Testis (tissue), 3 donors: ENCODE results near the gene DDX43. TPM values are rescaled to one million over a fixed set of nuclear protein-coding genes. Genes with fewer than 3 reads are reported as not detected.
A peak's percentile ranks its signal among the peaks of the same experiment; 100 is the strongest.

Experiments
- DNase-seq: peaks from one replicate; pipeline ENCODE4 v3.0.0-alpha.2; 2019
- H3K27ac ChIP-seq, 2 donors: fragments of 200-600 bp; sonication (generic); one replicate each; pipeline ENCODE4 v1.5.1; 2019
- H3K27me3 ChIP-seq: fragments of 200-600 bp; sonication (generic); one replicate; pipeline ENCODE4 v1.5.1; 2019
- H3K36me3 ChIP-seq: fragments of 200-600 bp; sonication (generic); one replicate; pipeline ENCODE4 v1.5.1; 2017; ENCODE audit warnings: low read depth; ENCODE audit errors: missing control alignments
- H3K4me1 ChIP-seq: fragments of 200-600 bp; sonication (generic); one replicate; pipeline ENCODE4 v1.5.1; 2019
- H3K4me3 ChIP-seq, 2 donors: fragments of 200-600 bp; sonication (generic); one replicate each; pipeline ENCODE4 v1.5.1; 2017 to 2019
- H3K9me3 ChIP-seq: fragments of 200-600 bp; sonication (generic); one replicate; pipeline ENCODE4 v1.5.1; 2017
- POLR2A ChIP-seq: fragments of 450-650 bp; IDR thresholded peaks from one replicate; pipeline ENCODE4 v1.6.1; 2017; ENCODE audit warnings: antibody characterized with exemption, mild to moderate bottlenecking, moderate library complexity
- WGBS, 2 donors: methylation state at CpG; one replicate each; pipeline ENCODE4 v1.1.5; 2018; 5-methylcytosine and 5-hydroxymethylcytosine counted together
- intact Hi-C: fragments of 100-400 bp; cut with DNase I; formaldehyde crosslinking; loops from one replicate; pipeline ENCODE4 v1.15.1; 2023; ENCODE audit warnings: low total_unique reads
- polyA plus RNA-seq: library from polyadenylated mRNA; stranded (reverse); fragments of 350-450 nt; fragmentation: Illumina TruSeq; extraction: RNeasy Lipid Tissue Mini Kit (QIAGEN cat#74804); gene quantifications from one replicate; pipeline ENCODE4 v1.2.3, GENCODE V29; 2014; ENCODE audit warnings: low read depth, low replicate concordance; ENCODE audit not compliant: insufficient read depth
- small RNA-seq, 2 donors: library from RNA; depleted of rRNA; stranded (forward); fragments of <200 nt; gene quantifications; one replicate each; pipeline ENCODE3, GENCODE V24; 2016
- total RNA-seq, 2 donors: library from RNA; depleted of rRNA; stranded (reverse); fragments of >200 nt; gene quantifications; one replicate each; pipeline ENCODE4 v1.2.3, GENCODE V29; 2016
- TF ChIP-seq, protein P1 (sequence below), 3 experiments: fragments of 450-650 bp in 2 of 3; fragments of 200-600 bp in 1 of 3; sonication (generic) in 1 of 3; IDR thresholded peaks; one replicate each; pipeline ENCODE4 v1.5.1; 2016 to 2019; ENCODE audit warnings: antibody characterized with exemption in 3 of 3, mild to moderate bottlenecking in 2 of 3, moderate library complexity in 1 of 3

Gene DDX43
- total and polyA plus RNA-seq, 3 donors from 2014 or later, result 20.1 to 26.0 (median 24.5) TPM

DNA sequence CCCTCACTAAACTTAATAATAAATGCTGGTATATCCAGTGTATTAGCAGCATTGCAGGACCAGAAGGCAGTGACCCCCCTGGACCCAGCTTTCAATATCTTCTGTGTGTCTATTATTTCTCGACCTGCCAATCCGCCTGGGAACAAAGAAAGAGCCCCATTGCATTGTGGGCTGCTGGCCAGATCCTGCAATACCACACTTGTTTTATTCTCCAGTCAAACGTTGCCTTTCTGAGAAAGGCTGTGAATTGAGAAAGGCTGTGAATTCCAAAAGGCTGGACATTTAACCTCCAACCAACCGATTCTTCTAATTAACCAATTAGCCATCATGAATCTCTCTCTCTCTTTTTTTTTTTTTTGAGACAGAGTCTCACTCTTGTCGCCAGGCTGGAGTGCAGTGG lies 65.4 kb downstream of the DDX43 start:
- Histone ChIP-seq H3K27me3 (no peaks in the 10 kb centered on the region), H3K4me1 (peaks cover 10% of the 10 kb centered on the region), H3K27ac (no peak overlapping the region), H3K4me3 (no peak overlapping the region), H3K9me3 (no peaks in the 10 kb centered on the region), H3K36me3 (no peaks in the 10 kb centered on the region)
- intact Hi-C loops, result no loop called here
- TF ChIP-seq POLR2A, result no peak
- TF ChIP-seq, protein P1, sequence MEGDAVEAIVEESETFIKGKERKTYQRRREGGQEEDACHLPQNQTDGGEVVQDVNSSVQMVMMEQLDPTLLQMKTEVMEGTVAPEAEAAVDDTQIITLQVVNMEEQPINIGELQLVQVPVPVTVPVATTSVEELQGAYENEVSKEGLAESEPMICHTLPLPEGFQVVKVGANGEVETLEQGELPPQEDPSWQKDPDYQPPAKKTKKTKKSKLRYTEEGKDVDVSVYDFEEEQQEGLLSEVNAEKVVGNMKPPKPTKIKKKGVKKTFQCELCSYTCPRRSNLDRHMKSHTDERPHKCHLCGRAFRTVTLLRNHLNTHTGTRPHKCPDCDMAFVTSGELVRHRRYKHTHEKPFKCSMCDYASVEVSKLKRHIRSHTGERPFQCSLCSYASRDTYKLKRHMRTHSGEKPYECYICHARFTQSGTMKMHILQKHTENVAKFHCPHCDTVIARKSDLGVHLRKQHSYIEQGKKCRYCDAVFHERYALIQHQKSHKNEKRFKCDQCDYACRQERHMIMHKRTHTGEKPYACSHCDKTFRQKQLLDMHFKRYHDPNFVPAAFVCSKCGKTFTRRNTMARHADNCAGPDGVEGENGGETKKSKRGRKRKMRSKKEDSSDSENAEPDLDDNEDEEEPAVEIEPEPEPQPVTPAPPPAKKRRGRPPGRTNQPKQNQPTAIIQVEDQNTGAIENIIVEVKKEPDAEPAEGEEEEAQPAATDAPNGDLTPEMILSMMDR (IDR thresholded peaks at IDR 0.05), result no peak
- 48 to 51% methylated on average over 5 of the region's 5 CpGs for WGBS, 2 donors
- no peak for DNase-seq

DNA sequence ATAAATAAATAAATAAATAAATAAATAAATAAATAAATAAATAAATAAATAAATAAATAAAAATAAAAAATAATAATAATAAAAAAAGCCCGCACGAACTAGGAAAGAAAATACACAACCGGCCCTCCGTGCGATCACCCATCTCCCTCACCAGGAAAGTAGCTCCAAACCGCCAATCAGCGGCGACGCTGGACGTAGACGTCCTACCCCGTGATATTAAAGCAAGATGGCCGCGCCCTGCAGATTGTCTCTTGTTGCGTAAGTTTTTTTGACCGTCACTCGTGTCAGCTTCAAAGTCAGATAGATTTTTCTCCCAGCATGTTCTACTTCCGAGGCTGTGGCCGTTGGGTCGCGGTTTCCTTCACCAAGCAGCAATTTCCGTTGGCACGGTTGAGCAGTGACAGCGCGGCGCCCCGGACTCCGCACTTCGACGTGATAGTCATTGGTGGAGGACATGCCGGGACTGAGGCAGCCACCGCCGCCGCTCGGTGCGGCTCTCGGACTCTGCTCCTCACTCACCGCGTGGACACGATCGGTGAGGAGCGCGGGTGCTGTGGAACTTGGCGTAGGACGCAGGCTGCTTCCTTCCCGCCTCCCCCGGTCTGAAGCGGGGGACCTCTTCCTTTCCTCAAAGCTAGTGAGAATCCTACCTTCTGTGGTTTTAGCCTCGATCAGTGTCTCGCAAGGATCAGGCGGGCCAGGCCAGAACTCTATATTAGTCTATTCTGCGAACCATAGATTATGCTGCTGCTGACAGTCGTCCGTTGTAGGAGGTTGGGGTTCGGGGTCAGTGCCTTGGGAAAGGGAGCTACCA lies 67.1 kb downstream of the DDX43 start, which contains the start of gene MTO1:
Gene MTO1 (plus strand): TSS at position 201 of the 814 bp plus-strand sequence. CDS start 118 bp downstream, at position 319.
- TF ChIP-seq, protein P1 (IDR thresholded peaks at IDR 0.05), result no peak
- TF ChIP-seq POLR2A, result no peak
- 0 to 1% methylated on average over 35 to 55 of the region's 55 CpGs for WGBS, 2 donors
- peak; percentile 96 for DNase-seq
- intact Hi-C loops, result no loop called here
- Histone ChIP-seq H3K9me3 (no peaks in the 10 kb centered on the region), H3K27me3 (no peaks in the 10 kb centered on the region), H3K4me1 (peaks cover 10% of the 10 kb centered on the region), H3K4me3 (peak within 1 kb of the TSS; percentile 92 to 100), H3K36me3 (no peaks in the 10 kb centered on the region), H3K27ac (peak within 1 kb of the TSS; percentile 95)

Small RNA genes within 50 kb of the gene (small RNA-seq; reads per million reads assigned to genes)
- gene RNU6-975P, result 0 reads per million in 2 donors
- gene RPL39P3, result 0 reads per million in 2 donors

Other genes with a start within 250 kb of the DDX43 start
- 1 to 10 TPM; 3.5 to 4.5 TPM for gene KHDC1L, start 169.3 kb upstream of the DDX43 start, total RNA-seq
- gene KHDC1L, start 169.3 kb upstream of the DDX43 start, polyA plus RNA-seq, result 7.9 TPM
- gene KHDC1, start 131.6 kb upstream of the DDX43 start, total RNA-seq, result 1 to 10 TPM; 4.8 to 6.6 TPM
- gene KHDC1, start 131.6 kb upstream of the DDX43 start, polyA plus RNA-seq, result 8.5 TPM
- 1 to 10 TPM in 1 of 2 donors, under 1 TPM in 1; 0.94 to 2.3 TPM for gene DPPA5, start 40.6 kb upstream of the DDX43 start, total RNA-seq
- gene DPPA5, start 40.6 kb upstream of the DDX43 start, polyA plus RNA-seq, result 1.7 TPM
- under 1 TPM in 1 of 2 donors, not detected in 1; 0.47 TPM for gene KHDC3L, start 32.2 kb upstream of the DDX43 start, total RNA-seq
- gene KHDC3L, start 32.2 kb upstream of the DDX43 start, polyA plus RNA-seq, result not detected
- gene OOEP, start 24.9 kb upstream of the DDX43 start, total RNA-seq, result 10 to 100 TPM; 14.1 to 26.9 TPM
- gene OOEP, start 24.9 kb upstream of the DDX43 start, polyA plus RNA-seq, result 24.8 TPM
- gene CGAS, start 57.5 kb downstream of the DDX43 start, total RNA-seq, result 1 to 10 TPM; 1.9 to 2.4 TPM
- gene CGAS, start 57.5 kb downstream of the DDX43 start, polyA plus RNA-seq, result 0.58 TPM
- 10 to 100 TPM; 35.4 to 37.0 TPM for gene MTO1, start 66.9 kb downstream of the DDX43 start, total RNA-seq
- 52.0 TPM for gene MTO1, start 66.9 kb downstream of the DDX43 start, polyA plus RNA-seq
- 1,000 to 10,000 TPM; 2,869 to 5,046 TPM for gene EEF1A1, start 126.2 kb downstream of the DDX43 start, total RNA-seq
- 5,086 TPM for gene EEF1A1, start 126.2 kb downstream of the DDX43 start, polyA plus RNA-seq